Neuronal stem cell (in vitro differentiated cells): ENCODE measurements around the gene RYR1.
A peak's percentile ranks its signal among the peaks of the same experiment; 100 is the strongest.
"Not testable (repeated sequence)": the region's sequence is repeated elsewhere in the genome, so short reads cannot be mapped to it uniquely, and the experiment has no call there.

Experiments
- DNase-seq: peaks from one replicate; pipeline ENCODE4 v3.0.0-alpha.2; 2013; ENCODE audit warnings: low spot score
- H2AFZ ChIP-seq: one replicate; pipeline ENCODE4 v1.6.1; 2013; ENCODE audit warnings: mild to moderate bottlenecking, low read length, inconsistent platforms
- H2AK5ac ChIP-seq: 2 replicates; pipeline ENCODE4 v1.6.1; 2013; ENCODE audit warnings: low read depth, mild to moderate bottlenecking, inconsistent platforms, low read length, moderate library complexity, mixed read lengths
- H2BK120ac ChIP-seq: 2 replicates; pipeline ENCODE4 v1.6.1; 2013; ENCODE audit warnings: low read depth, mild to moderate bottlenecking, inconsistent platforms, low read length, moderate library complexity, mixed read lengths
- H2BK12ac ChIP-seq: one replicate; pipeline ENCODE4 v1.6.1; 2013; ENCODE audit warnings: low read length, inconsistent platforms
- H2BK15ac ChIP-seq: 2 replicates; pipeline ENCODE4 v1.6.1; 2013; ENCODE audit warnings: mild to moderate bottlenecking, low read length, inconsistent platforms, mixed read lengths
- H2BK5ac ChIP-seq: one replicate; pipeline ENCODE4 v1.6.1; 2013; ENCODE audit warnings: inconsistent platforms, mild to moderate bottlenecking, low read length, moderate library complexity
- H3K14ac ChIP-seq: one replicate; pipeline ENCODE4 v1.6.1; 2013; ENCODE audit warnings: low read length, inconsistent platforms
- H3K18ac ChIP-seq: 2 replicates; pipeline ENCODE4 v1.6.1; 2013; ENCODE audit warnings: low read length, inconsistent platforms
- H3K23ac ChIP-seq: 2 replicates; pipeline ENCODE4 v1.6.1; 2013; ENCODE audit warnings: low read depth, mild to moderate bottlenecking, mixed read lengths, low read length, inconsistent platforms; ENCODE audit not compliant: poor library complexity
- H3K27ac ChIP-seq: replicated peaks from 3 replicates; pipeline ENCODE4 v1.5.1; 2013; ENCODE audit warnings: low read length, inconsistent platforms
- H3K27me3 ChIP-seq, 3 experiments: 2 replicates each; pipeline ENCODE4 v1.6.1; 2013; ENCODE audit warnings: low read length in 3 of 3, mild to moderate bottlenecking in 2 of 3, inconsistent platforms in 1 of 3, low read depth in 1 of 3, mixed read lengths in 1 of 3, moderate library complexity in 1 of 3; ENCODE audit not compliant: control insufficient read depth in 3 of 3, insufficient read depth in 3 of 3
- H3K36me3 ChIP-seq, 2 donors: replicated peaks in 1 of 2; 2 replicates each; pipeline ENCODE4 v1.6.1; 2013; ENCODE audit warnings: low read length in 2 of 2; ENCODE audit not compliant: control insufficient read depth in 2 of 2, insufficient read depth in 2 of 2
- H3K4ac ChIP-seq: 2 replicates; pipeline ENCODE4 v1.6.1; 2013; ENCODE audit warnings: inconsistent platforms, mild to moderate bottlenecking, low read length, moderate library complexity
- H3K4me1 ChIP-seq, 2 donors: 1 replicate in 1 of 2; 2 replicates in 1 of 2; pipeline ENCODE4 v1.6.1; 2013; ENCODE audit warnings: low read length in 2 of 2, low read depth in 1 of 2; ENCODE audit not compliant: control insufficient read depth in 2 of 2, insufficient read depth in 1 of 2
- H3K4me2 ChIP-seq: one replicate; pipeline ENCODE4 v1.6.1; 2013; ENCODE audit warnings: mild to moderate bottlenecking, low read length, inconsistent platforms; ENCODE audit not compliant: insufficient read depth, poor library complexity, severe bottlenecking
- H3K4me3 ChIP-seq, 2 donors: 2 replicates each; pipeline ENCODE4 v1.5.1; 2013; ENCODE audit warnings: low read length in 2 of 2, mild to moderate bottlenecking in 2 of 2, inconsistent platforms in 1 of 2, moderate library complexity in 1 of 2
- H3K79me1 ChIP-seq: one replicate; pipeline ENCODE4 v1.6.1; 2013; ENCODE audit warnings: low read depth, mild to moderate bottlenecking, inconsistent platforms, low read length, moderate library complexity
- H3K9ac ChIP-seq: one replicate; pipeline ENCODE4 v1.6.1; 2013; ENCODE audit warnings: mild to moderate bottlenecking, low read depth, low read length, inconsistent platforms; ENCODE audit not compliant: poor library complexity
- H3K9me3 ChIP-seq, 2 donors: replicated peaks in 1 of 2; 2 replicates each; pipeline versions ENCODE3 to v1.6.1; 2013; ENCODE audit warnings: low read length in 2 of 2, mild to moderate bottlenecking in 2 of 2, inconsistent platforms in 1 of 2, low read depth in 1 of 2, mixed read lengths in 1 of 2, moderate library complexity in 1 of 2; ENCODE audit not compliant: control insufficient read depth in 2 of 2, insufficient read depth in 1 of 2
- H4K8ac ChIP-seq: one replicate; pipeline ENCODE4 v1.6.1; 2013; ENCODE audit warnings: low read depth, mild to moderate bottlenecking, inconsistent platforms, low read length, moderate library complexity
- H4K91ac ChIP-seq: one replicate; pipeline ENCODE4 v1.6.1; 2013; ENCODE audit warnings: low read length, low read depth, mild to moderate bottlenecking, inconsistent platforms; ENCODE audit not compliant: poor library complexity
- WGBS, 2 donors: extraction: QIAGEN DNeasy Blood & Tissue Kit; methylation state at CpG; one replicate each; pipeline ENCODE4 v1.1.7; 2013; ENCODE audit warnings: missing lambda C conversion rate in 2 of 2, mixed read lengths in 1 of 2; ENCODE audit not compliant: insufficient read length in 2 of 2, insufficient replicate concordance in 1 of 2; ENCODE audit errors: extremely low coverage in 2 of 2; 5-methylcytosine and 5-hydroxymethylcytosine counted together

Gene RYR1

DNA sequence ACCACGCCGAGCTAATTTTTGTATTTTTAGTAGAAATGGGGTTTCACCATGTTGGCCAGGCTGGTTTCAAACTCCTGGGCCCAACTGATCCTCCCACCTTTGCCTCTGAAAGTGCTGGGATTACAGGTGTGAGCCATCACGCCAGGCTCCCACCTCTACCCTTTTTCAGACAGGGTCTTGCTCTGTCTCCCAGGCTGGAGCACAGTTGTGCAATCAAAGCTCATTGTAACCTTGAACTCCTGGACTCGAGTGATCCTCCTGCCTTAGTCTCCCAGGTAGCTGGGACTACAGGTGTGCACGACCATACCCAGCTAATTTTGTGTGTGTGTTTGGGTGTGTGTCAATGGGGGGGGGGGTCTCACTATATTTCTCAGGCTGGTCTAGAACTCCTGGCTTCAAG lies 9.2 kb upstream of the RYR1 start:
- Histone ChIP-seq H3K4me3 (no peak overlapping the region), H3K9ac (no peak overlapping the region), H3K36me3 (no peaks in the 10 kb centered on the region), H3K27ac (no peak overlapping the region), H4K91ac (no peak overlapping the region), H3K27me3 (peaks cover 0 to 22% (median 0%) of the 10 kb centered on the region in 3 experiments), H3K4ac (no peak overlapping the region), H2BK120ac (no peak overlapping the region), H2AFZ (no peak overlapping the region), H2AK5ac (no peak overlapping the region), H4K8ac (no peak overlapping the region), H3K9me3 (no peaks in the 10 kb centered on the region), H2BK15ac (no peak overlapping the region), H3K23ac (no peak overlapping the region), H3K4me1 (peaks cover 0 to 2% of the 10 kb centered on the region in 2 donors), H3K14ac (no peak overlapping the region), H3K18ac (no peak overlapping the region), H2BK12ac (no peak overlapping the region), H3K4me2 (no peak overlapping the region), H2BK5ac (no peak overlapping the region), H3K79me1 (no peaks in the 10 kb centered on the region)
- no peak for DNase-seq
- WGBS, 2 donors = no CpG with 5 or more reads among the region's 5 CpGs

GRCh38 chr19:38425222-38425809 lies 8.2 kb upstream of the RYR1 start:
- no peak overlapping the region for H2BK120ac ChIP-seq
- no peaks in the 10 kb centered on the region for H3K79me1 ChIP-seq
- peak overlapping the region; percentile 9 for H3K18ac ChIP-seq
- H2AK5ac ChIP-seq = peak overlapping the region; percentile 27
- peak overlapping the region; percentile 22 for H2BK12ac ChIP-seq
- H4K8ac ChIP-seq = peak overlapping the region; percentile 24
- H3K23ac ChIP-seq = no peak overlapping the region
- no peak overlapping the region for H3K4me2 ChIP-seq
- DNase-seq = no peak
- peak overlapping the region; percentile 66 for H3K4ac ChIP-seq
- H2AFZ ChIP-seq = peak overlapping the region; percentile 64
- H3K4me1 ChIP-seq = peaks cover 0 to 2% of the 10 kb centered on the region in 2 donors
- H2BK5ac ChIP-seq = no peak overlapping the region
- H3K9me3 ChIP-seq = no peaks in the 10 kb centered on the region
- no CpG with 5 or more reads among the region's 7 CpGs for WGBS, 2 donors
- H2BK15ac ChIP-seq = peak overlapping the region; percentile 97
- no peak overlapping the region for H3K4me3 ChIP-seq
- H3K27ac ChIP-seq = no peak overlapping the region
- H3K27me3 ChIP-seq = peaks cover 0 to 12% (median 0%) of the 10 kb centered on the region in 3 experiments
- H4K91ac ChIP-seq = no peak overlapping the region
- H3K9ac ChIP-seq = no peak overlapping the region
- H3K36me3 ChIP-seq = no peaks in the 10 kb centered on the region
- peak overlapping the region; percentile 38 for H3K14ac ChIP-seq

DNA sequence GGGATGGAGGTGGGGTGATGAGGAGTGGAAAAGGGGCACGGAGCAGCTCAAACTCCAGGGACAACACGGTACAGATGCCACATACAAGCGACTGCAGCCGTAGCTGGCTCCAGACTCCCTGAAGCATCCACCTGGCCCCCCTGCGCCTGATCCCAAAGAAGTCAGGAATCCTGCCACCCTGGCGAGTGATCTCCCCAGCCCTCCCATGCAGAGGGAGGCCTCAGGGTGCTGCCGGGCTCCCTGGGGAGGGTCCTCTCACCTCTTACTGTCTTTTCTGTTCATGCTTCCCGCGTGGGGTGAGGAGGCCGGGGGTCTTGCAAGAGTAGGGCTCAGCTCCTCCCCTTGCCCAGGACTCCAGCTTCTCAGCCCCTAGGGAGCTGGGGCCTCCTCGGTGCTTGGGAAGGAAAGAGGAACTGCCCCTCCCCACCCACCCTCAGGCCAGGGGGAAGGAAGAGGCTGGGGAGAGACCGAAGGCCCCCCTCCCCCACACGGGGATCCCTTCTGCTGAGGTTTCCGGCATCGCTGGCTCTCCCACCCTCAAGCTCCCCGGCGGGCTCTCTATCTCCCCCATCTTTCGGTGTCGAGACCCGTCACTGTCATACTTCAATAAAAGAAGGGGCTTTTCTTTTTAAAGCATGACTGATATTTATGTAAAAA lies 7.6 kb upstream of the RYR1 start, which contains the start of gene RASGRP4:
TSS of gene RASGRP4 (minus strand) at position 410 of the 657 bp plus-strand sequence. CDS start at position 282, 128 bp downstream.
- H2AK5ac ChIP-seq = peak within 1 kb of the TSS; percentile 27
- H2BK5ac ChIP-seq = no peak within 1 kb of the TSS
- H3K4ac ChIP-seq = peak within 1 kb of the TSS; percentile 66
- no peaks in the 10 kb centered on the region for H3K36me3 ChIP-seq
- no CpG with 5 or more reads among the region's 20 CpGs for WGBS, 2 donors
- peak within 1 kb of the TSS; percentile 24 for H4K8ac ChIP-seq
- no peak within 1 kb of the TSS for H3K4me2 ChIP-seq
- no peak within 1 kb of the TSS for H2BK120ac ChIP-seq
- H2AFZ ChIP-seq = peak within 1 kb of the TSS; percentile 64
- peaks cover 0 to 2% of the 10 kb centered on the region in 2 donors for H3K4me1 ChIP-seq
- no peak within 1 kb of the TSS for H3K4me3 ChIP-seq
- H2BK15ac ChIP-seq = peak within 1 kb of the TSS; percentile 97
- H3K27ac ChIP-seq = no peak within 1 kb of the TSS
- H3K23ac ChIP-seq = no peak within 1 kb of the TSS
- H3K79me1 ChIP-seq = no peaks in the 10 kb centered on the region
- DNase-seq = no peak
- peak within 1 kb of the TSS; percentile 38 for H3K14ac ChIP-seq
- peak within 1 kb of the TSS; percentile 22 for H2BK12ac ChIP-seq
- H3K18ac ChIP-seq = peak within 1 kb of the TSS; percentile 9
- no peak within 1 kb of the TSS for H3K9ac ChIP-seq
- H3K27me3 ChIP-seq = peaks cover 0 to 10% (median 0%) of the 10 kb centered on the region in 3 experiments
- no peaks in the 10 kb centered on the region for H3K9me3 ChIP-seq
- H4K91ac ChIP-seq = no peak within 1 kb of the TSS

- H4K91ac ChIP-seq, H3K27me3 ChIP-seq, H3K14ac ChIP-seq, H3K36me3 ChIP-seq, H4K8ac ChIP-seq, H2AFZ ChIP-seq, H3K9ac ChIP-seq, DNase-seq, H3K4ac ChIP-seq, H3K4me1 ChIP-seq, H2BK5ac ChIP-seq, H2BK15ac ChIP-seq, H2BK12ac ChIP-seq, H3K9me3 ChIP-seq, H3K18ac ChIP-seq, H2BK120ac ChIP-seq, H3K4me3 ChIP-seq, H2AK5ac ChIP-seq, H3K23ac ChIP-seq, H3K79me1 ChIP-seq, H3K27ac ChIP-seq, H3K4me2 ChIP-seq: not testable (repeated sequence)
- WGBS, 2 donors = no CpG with 5 or more reads among the region's 17 CpGs
Observed at GRCh38 chr19:38427035-38427677, 6.3 kb upstream of the RYR1 start.
